AG10803 (cell line): ENCODE measurements around the gene WASL.

ENCODE experiments used
- DNase-seq: peaks from one replicate; pipeline ENCODE4 v3.0.0; 2010; ENCODE audit warnings: low read depth
- H3K4me3 ChIP-seq: 2 replicates; pipeline ENCODE4 v1.5.1; 2011; ENCODE audit warnings: mild to moderate bottlenecking, low read length, control low read depth
- CTCF ChIP-seq: conservative IDR thresholded peaks from 2 replicates; pipeline ENCODE4 v1.5.1; 2011; ENCODE audit warnings: mild to moderate bottlenecking, low read length, control low read depth, inconsistent platforms

Gene WASL

DNA sequence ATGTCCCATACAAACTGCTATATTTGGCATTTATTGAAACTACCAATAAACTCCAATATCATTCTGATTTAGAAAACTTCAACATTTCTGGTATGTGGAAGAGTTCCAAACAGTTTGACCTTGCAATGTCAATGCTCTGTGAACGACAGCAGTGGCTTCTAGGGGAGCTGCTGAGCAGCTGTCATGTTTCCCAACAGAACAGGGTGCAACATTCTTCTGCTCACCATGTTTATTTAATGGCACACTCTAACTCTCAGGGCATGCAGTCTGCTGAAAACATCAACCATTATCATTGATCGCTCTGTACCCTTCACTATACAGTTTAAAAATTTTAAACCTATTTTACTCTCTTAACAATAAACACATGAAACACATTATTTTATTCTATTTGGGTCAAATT, 67.2 kb downstream of the WASL start:
- TF ChIP-seq CTCF, result no peak
- H3K4me3 ChIP-seq, result no peak overlapping the region
- no peak for DNase-seq

DNA sequence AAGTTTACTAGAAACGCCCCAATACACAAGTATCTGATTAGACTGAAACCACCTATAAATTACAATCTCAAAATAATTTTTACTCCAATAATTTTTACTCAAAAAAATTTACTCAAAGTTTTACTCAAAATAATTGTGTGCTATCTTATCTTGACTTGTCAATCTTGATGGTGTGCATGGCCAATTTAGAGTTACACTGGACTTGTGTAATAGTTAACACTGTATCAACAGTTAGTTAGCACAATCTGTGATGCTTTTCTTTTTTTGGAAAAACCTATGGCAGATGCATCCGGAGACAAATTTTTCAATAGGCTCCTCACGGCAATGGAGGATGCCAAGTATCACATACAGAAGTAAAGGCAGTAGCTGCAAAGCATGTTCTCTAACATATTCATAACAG, 68.2 kb downstream of the WASL start:
- no peak overlapping the region for H3K4me3 ChIP-seq
- DNase-seq, result no peak
- no peak for TF ChIP-seq CTCF

DNA sequence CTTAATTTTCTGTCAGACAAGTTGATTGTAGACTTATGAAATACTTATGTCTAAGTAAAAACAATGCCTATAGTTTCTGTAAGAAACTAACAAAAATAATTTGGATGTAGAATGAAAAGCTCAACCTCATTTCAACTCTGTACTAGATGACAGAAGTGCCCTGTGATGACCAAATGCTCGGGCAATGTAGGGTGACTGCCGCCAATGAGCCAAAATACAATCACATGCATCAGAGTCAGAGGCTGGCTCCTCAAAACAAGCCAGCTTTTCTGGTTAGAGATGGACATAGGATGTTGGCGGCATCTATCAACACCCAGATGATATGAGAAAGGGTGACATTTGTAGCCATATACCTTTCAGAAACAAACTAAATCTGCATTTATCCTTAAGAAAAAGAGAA, 69.2 kb downstream of the WASL start:
- no peak for TF ChIP-seq CTCF
- H3K4me3 ChIP-seq, result no peak overlapping the region
- DNase-seq, result no peak

- no peak for DNase-seq
- no peak for TF ChIP-seq CTCF
- no peak overlapping the region for H3K4me3 ChIP-seq
Measured at GRCh38 chr7:123677061-123677715, 71.6 kb downstream of the WASL start.

- peak; percentile 82 for DNase-seq
- H3K4me3 ChIP-seq, result no peak overlapping the region
- no peak for TF ChIP-seq CTCF
Measured at GRCh38 chr7:123675181-123675473, 73.7 kb downstream of the WASL start.

DNA sequence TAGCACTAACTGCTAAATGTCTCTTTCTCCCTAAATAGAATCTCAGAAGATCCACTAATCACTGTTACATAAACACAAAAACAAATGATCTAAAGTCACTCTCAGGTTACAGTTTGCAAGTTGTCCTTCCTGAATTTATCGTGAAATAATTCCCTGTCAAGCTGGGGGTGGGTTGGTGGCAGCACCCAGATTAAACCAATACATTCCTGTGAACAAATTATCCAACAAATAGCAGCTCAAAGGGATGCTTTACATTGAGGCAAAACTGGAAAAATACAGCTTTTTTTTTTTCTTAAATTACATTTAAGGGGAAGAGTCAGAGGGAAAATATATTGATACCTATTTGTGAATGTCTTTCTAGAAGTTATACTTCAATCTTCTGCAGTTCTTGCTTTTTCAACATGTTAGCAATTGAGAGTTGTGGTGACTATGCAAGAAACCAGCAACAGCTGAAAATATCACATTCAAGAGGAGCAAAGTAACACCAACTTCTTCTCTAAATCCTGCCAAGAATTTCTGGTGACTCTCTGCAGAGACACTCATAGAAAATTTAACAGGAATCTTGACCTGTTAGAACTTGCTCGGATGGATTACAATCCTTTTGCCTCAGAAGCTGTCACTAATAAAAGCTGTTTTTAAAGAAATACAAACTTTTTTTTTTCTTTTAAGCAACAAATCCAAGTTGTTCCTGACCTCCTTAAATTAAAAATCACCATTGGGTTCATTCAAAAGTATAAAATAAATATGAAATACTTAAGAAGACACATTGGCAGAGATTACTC, 74.2 kb downstream of the WASL start:
- DNase-seq, result peak; percentile 79
- TF ChIP-seq CTCF, result no peak
- H3K4me3 ChIP-seq, result no peak overlapping the region

GRCh38 chr7:123673752-123674398, 74.9 kb downstream of the WASL start:
- H3K4me3 ChIP-seq, result no peak overlapping the region
- DNase-seq, result no peak
- no peak for TF ChIP-seq CTCF
